Ramos (cell line): ENCODE measurements around the gene GLI3.

Experiments
- in situ Hi-C: fragments of 300-500 bp; cut with MboI; formaldehyde crosslinking; loops from one replicate; pipeline ENCODE4 v1.14.3; 2022; ENCODE audit warnings: low sequenced_read_pairs; ENCODE audit not compliant: unreplicated experiment

The GLI3 gene

GRCh38 chr7:42185726-42186125 lies 51.3 kb downstream of the GLI3 start:
- in situ Hi-C loops: no loop called here

GRCh38 chr7:42183547-42183946 lies 53.5 kb downstream of the GLI3 start:
- in situ Hi-C loops: no loop called here

- in situ Hi-C loops: no loop called here
Measured at GRCh38 chr7:42181566-42181965, 55.4 kb downstream of the GLI3 start.

- in situ Hi-C loops: no loop called here
Measured at GRCh38 chr7:42180806-42181205, 56.2 kb downstream of the GLI3 start.

GRCh38 chr7:42176724-42177101 lies 60.3 kb downstream of the GLI3 start:
- in situ Hi-C loops: no loop called here

GRCh38 chr7:42175834-42176723 lies 60.9 kb downstream of the GLI3 start:
- in situ Hi-C loops: no loop called here

GRCh38 chr7:42174391-42174912 lies 62.6 kb downstream of the GLI3 start:
- in situ Hi-C loops: no loop called here

- in situ Hi-C loops: no loop called here
Measured at GRCh38 chr7:42170724-42171123, 66.3 kb downstream of the GLI3 start.

- in situ Hi-C loops: no loop called here
Measured at GRCh38 chr7:42168512-42168911, 68.5 kb downstream of the GLI3 start.

- in situ Hi-C loops: no loop called here
Measured at GRCh38 chr7:42167631-42168236, 69.3 kb downstream of the GLI3 start.

GRCh38 chr7:42167206-42167605 lies 69.8 kb downstream of the GLI3 start:
- in situ Hi-C loops: no loop called here

- in situ Hi-C loops: no loop called here
Measured at GRCh38 chr7:42164881-42165428, 72.1 kb downstream of the GLI3 start.

GRCh38 chr7:42162560-42163325 lies 74.3 kb downstream of the GLI3 start:
- in situ Hi-C loops: no loop called here

GRCh38 chr7:42161719-42162118 lies 75.3 kb downstream of the GLI3 start:
- in situ Hi-C loops: no loop called here

GRCh38 chr7:42161110-42161509 lies 75.9 kb downstream of the GLI3 start:
- in situ Hi-C loops: no loop called here

- in situ Hi-C loops: no loop called here
Measured at GRCh38 chr7:42159130-42159529, 77.9 kb downstream of the GLI3 start.

- in situ Hi-C loops: no loop called here
Measured at GRCh38 chr7:42156967-42157721, 79.9 kb downstream of the GLI3 start.

GRCh38 chr7:42156291-42156865 lies 80.6 kb downstream of the GLI3 start:
- in situ Hi-C loops: no loop called here

GRCh38 chr7:42155584-42156290 lies 81.3 kb downstream of the GLI3 start:
- in situ Hi-C loops: no loop called here
